ACC112 (cell line): Measurements from ENCODE around the gene PGBD5.

Experiments used
- H2AFZ ChIP-seq: fragments of 200-600 bp; sonication (generic); one replicate; pipeline ENCODE4 v1.6.0; 2017; ENCODE audit warnings: antibody characterized with exemption, low read length; ENCODE audit not compliant: unreplicated experiment
- H3K27ac ChIP-seq: fragments of 200-600 bp; sonication (generic); 2 replicates; pipeline ENCODE4 v1.5.1; 2014; ENCODE audit warnings: low read depth, mild to moderate bottlenecking, antibody characterized with exemption, low read length, moderate library complexity
- H3K27me3 ChIP-seq: fragments of 200-600 bp; sonication (generic); 2 replicates; pipeline ENCODE4 v1.6.1; 2014; ENCODE audit warnings: mild to moderate bottlenecking, antibody characterized with exemption, low read length, moderate library complexity, mixed read lengths; ENCODE audit not compliant: insufficient read depth
- H3K36me3 ChIP-seq: fragments of 200-600 bp; sonication (generic); 2 replicates; pipeline ENCODE4 v1.6.1; 2016; ENCODE audit warnings: mild to moderate bottlenecking, antibody characterized with exemption, low read length, moderate library complexity, mixed read lengths; ENCODE audit not compliant: insufficient read depth
- H3K4me1 ChIP-seq: fragments of 200-600 bp; sonication (generic); one replicate; pipeline ENCODE4 v1.6.1; 2016; ENCODE audit warnings: low read length, mixed read lengths; ENCODE audit not compliant: insufficient read depth, unreplicated experiment, control insufficient read depth
- H3K4me3 ChIP-seq: fragments of 200-600 bp; sonication (generic); 2 replicates; pipeline ENCODE4 v1.5.1; 2014; ENCODE audit warnings: mild to moderate bottlenecking, low read depth, low read length
- H3K79me2 ChIP-seq: fragments of 200-600 bp; sonication (generic); one replicate; pipeline ENCODE4 v1.6.0; 2016; ENCODE audit warnings: low read length; ENCODE audit not compliant: control insufficient read depth, unreplicated experiment, insufficient read depth

PGBD5 gene

DNA sequence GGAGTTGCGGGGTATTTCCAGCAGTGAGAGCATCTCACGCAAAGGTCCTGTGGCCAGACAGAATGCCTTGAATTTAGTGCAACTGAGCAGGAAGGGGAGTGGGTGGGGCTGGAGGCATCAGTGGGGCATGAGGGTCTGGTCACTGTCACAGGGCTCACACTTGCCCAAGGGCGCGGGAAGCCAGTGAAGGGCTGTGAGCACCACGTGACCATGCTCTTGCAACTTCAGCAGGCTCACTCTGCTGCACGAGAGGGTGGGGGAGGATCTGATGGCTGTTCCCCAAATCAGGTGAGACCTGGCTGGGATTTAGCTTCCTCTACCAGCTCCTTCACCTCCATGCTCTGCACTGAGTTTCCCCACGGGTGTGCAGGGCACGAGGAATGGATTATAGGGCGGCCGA lies 64.2 kb downstream of the PGBD5 start:
- H3K36me3 ChIP-seq = no peaks in the 10 kb centered on the region
- H3K4me1 ChIP-seq = no peaks in the 10 kb centered on the region
- H3K79me2 ChIP-seq = no peaks in the 10 kb centered on the region
- no peak overlapping the region for H2AFZ ChIP-seq
- no peaks in the 10 kb centered on the region; the same call in none of the 2 replicates for H3K27me3 ChIP-seq
- no peak overlapping the region for H3K4me3 ChIP-seq
- H3K27ac ChIP-seq = no peak overlapping the region

DNA sequence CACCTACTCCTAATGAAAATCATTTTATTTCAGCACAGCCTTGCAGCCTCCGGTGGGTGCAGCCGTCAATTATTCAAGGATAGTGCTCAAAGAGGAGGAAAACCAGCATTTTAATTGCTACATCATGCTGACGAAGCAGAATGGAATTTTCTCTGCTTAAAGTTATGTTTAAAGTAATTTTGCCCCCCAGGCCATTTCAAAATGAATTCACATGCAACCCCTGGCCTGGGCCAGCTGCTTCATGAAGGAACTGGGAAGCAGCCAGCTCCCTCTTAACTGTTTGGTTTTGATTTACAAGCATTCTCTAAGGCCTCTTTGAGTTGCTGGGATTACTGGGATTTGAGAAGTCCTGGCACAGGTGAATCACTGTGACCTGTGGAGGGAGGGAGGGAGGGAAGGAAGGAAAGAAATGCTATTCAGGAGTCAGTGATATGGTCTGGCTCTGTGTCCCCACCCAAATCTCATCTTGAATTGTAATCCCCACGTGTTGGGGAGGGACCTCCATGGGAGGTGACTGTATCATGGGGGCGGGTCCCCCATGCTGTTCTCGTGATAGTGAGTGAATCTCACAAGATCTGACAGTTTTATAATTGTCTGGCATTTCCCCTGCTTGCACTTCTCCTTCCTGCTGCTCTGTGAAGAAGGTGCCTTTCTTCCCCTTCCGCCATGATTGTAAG lies 66.0 kb downstream of the PGBD5 start:
- Histone ChIP-seq H3K4me3 (no peak overlapping the region), H3K4me1 (no peaks in the 10 kb centered on the region), H2AFZ (no peak overlapping the region), H3K27me3 (peaks cover 4% of the 10 kb centered on the region), H3K36me3 (no peaks in the 10 kb centered on the region), H3K27ac (no peak overlapping the region), H3K79me2 (no peaks in the 10 kb centered on the region)

DNA sequence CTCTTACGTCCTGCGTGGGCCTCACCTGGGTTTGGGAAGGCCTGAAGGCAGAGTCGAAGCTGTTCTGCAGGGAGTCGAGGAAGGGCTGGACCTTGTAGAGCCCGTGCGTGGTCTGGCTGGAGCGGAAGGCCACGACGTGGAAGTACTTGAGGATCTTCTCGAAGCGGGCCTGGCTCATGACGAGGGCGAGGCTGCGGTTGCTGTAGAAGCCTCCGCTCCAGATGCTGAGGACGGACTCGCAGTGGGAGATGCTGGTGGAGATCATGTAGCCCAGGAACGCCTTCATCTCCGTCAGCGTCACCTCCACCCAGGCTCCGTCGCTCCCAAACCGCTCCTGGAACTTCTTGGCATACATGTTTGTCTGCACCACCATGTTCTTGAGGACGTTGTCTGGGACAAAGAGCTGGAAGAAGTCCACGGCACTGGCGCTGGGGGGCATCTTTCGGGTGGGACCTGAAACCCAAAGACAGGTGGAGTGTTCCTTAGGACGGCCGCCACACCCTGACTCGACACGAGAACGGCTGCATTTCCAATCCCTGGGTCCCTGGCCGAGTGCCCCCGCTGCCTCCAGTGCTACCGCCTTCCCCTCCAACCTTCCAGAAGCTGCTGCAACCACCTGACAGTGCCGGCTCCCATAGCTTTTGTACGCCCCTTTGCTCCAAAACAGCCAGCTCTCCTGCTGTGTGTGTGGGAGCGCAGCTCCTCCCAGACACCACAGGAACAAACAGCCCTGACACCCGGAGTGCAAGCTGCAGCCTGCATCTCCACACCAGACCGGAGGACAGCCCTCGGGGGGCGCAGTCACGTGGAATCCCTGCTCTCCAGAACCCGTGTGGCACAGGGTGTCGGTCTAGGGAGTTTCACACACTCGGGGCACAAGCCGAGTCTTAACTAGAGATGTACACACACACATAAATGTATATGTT lies 69.0 kb downstream of the PGBD5 start:
- Histone ChIP-seq H3K27ac (no peak overlapping the region), H3K27me3 (peaks cover 7% of the 10 kb centered on the region), H3K4me1 (no peaks in the 10 kb centered on the region), H3K36me3 (no peaks in the 10 kb centered on the region), H2AFZ (no peak overlapping the region), H3K79me2 (no peaks in the 10 kb centered on the region), H3K4me3 (no peak overlapping the region)

DNA sequence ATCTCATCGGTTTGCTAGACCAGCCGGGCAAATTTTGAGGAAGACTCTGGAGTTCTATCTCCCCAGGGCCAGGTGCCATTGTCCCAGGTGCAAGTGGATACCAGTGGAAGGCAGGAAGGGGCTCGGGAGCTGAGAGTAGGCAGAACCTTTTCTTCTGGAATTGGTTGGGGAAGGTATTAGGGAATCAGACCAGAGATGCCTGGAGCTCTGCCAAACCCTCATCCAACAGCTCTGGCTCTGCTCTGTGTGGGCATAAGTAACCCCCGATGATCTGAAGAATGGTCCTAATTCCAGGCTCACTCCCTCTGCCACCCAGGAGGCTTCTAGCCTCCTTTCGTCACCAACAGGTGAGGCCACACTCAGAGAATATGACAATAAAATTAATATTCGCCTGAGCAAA lies 69.9 kb downstream of the PGBD5 start:
- Histone ChIP-seq H3K27me3 (peaks cover 8% of the 10 kb centered on the region), H3K4me3 (no peak overlapping the region), H3K79me2 (no peaks in the 10 kb centered on the region), H2AFZ (no peak overlapping the region), H3K27ac (no peak overlapping the region), H3K4me1 (no peaks in the 10 kb centered on the region), H3K36me3 (no peaks in the 10 kb centered on the region)

DNA sequence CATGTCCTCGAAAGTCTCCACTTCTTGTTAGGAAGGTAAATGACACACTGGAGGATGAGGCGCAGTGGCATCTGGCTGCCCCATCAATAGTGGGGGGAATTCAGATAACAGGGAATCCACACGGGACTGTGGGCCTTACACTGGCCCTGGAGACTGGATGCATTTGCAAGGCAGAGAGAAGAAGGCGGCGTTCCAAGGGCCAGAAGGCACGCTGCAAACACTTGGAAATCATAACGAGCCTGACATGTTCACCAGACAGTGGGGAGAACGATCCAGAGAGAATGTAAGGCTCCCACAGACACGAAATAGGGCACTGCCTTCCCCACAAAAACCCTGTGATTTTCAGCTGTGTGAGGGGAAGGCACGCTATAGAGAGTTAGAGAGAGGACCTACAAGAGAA lies 70.5 kb downstream of the PGBD5 start:
- Histone ChIP-seq H3K79me2 (no peaks in the 10 kb centered on the region), H3K4me1 (no peaks in the 10 kb centered on the region), H3K27ac (no peak overlapping the region), H3K27me3 (peaks cover 8% of the 10 kb centered on the region), H3K36me3 (no peaks in the 10 kb centered on the region), H3K4me3 (no peak overlapping the region), H2AFZ (no peak overlapping the region)

DNA sequence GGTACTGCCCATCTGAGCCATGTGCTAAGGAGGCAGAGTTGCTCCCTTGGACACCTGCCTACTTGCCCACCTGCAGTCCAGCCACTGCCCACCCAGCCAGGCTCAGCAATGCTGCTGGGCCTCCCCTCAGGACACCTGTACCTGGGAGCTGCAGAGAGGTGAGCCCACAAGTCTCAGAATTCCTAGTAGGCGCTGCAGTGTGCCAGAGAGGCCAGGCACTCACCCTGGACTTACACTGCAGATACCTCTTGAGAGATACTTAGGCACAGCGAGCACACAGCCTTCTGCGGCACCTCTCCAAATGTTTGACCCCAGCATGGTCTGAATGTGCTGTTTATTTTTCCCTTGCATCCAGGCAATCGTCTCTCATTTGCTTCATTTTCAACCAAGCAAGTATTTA lies 71.0 kb downstream of the PGBD5 start:
- Histone ChIP-seq H3K36me3 (no peaks in the 10 kb centered on the region), H3K27me3 (peaks cover 8% of the 10 kb centered on the region), H3K4me1 (no peaks in the 10 kb centered on the region), H3K4me3 (no peak overlapping the region), H3K79me2 (no peaks in the 10 kb centered on the region), H3K27ac (no peak overlapping the region), H2AFZ (no peak overlapping the region)

DNA sequence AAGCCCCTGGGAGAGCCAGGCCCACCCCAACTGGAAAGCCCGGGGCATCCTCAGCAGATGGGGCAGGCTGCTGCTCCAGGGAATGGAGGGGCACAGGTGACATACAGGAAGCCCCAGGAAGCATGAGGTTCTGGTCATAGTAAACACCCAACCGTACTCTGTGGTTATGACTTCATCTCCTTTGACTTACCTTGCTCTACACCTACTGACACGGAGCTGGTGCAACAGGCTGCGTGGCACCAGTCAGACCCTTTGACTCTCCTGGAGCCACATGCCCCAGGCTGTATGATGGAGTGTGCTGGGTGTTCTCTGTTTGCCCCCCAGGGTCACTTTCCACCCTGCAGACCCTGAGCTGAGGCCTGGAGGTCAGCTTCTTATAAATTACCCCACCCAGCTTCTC lies 72.1 kb downstream of the PGBD5 start:
- H3K27ac ChIP-seq = no peak overlapping the region
- H3K4me1 ChIP-seq = no peaks in the 10 kb centered on the region
- H3K36me3 ChIP-seq = no peaks in the 10 kb centered on the region
- peaks cover 8% of the 10 kb centered on the region for H3K27me3 ChIP-seq
- no peaks in the 10 kb centered on the region for H3K79me2 ChIP-seq
- H3K4me3 ChIP-seq = no peak overlapping the region
- H2AFZ ChIP-seq = no peak overlapping the region

DNA sequence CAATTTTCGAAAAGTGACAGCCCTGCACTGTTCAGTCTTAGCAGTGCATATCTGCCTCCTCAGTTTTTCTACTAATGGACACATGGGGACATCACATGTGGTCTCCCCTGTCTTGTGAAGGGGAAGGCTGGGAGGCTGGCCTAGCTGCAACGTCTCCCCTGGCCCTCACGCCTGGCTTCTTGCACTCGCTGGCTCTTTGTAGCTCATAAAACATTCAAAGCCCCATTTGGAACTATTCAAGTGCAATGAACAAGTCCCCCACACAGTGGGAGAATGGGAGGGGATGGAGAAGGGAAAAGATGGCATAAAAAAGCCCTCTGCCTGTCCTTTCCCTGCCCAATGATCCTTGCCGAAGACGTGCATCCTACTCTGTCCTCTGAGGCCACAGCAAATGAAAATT lies 73.6 kb downstream of the PGBD5 start:
- Histone ChIP-seq H3K4me3 (no peak overlapping the region), H3K36me3 (no peaks in the 10 kb centered on the region), H3K27ac (no peak overlapping the region), H3K79me2 (no peaks in the 10 kb centered on the region), H2AFZ (no peak overlapping the region), H3K4me1 (no peaks in the 10 kb centered on the region), H3K27me3 (peaks cover 17% of the 10 kb centered on the region)

DNA sequence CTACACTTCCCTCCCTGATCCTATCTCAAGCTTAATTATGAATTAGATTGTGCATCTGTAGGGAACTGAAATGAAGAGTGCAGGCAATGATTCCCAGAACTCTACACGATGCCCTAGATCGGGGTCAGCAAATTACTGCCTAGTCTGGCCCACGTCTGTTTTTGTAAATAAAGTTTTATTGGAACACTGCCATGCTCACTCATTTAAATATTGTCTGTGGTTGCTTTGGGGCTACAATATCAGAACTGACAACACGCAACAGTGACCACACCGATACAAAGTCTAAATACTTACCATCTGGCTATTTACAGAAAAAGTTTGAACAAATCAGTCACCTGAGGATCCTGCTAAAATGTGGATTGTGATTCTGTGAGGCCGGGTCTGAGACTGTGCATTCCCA lies 74.1 kb downstream of the PGBD5 start:
- Histone ChIP-seq H2AFZ (no peak overlapping the region), H3K36me3 (no peaks in the 10 kb centered on the region), H3K4me1 (no peaks in the 10 kb centered on the region), H3K27me3 (peaks cover 17% of the 10 kb centered on the region), H3K4me3 (no peak overlapping the region), H3K79me2 (no peaks in the 10 kb centered on the region), H3K27ac (no peak overlapping the region)

DNA sequence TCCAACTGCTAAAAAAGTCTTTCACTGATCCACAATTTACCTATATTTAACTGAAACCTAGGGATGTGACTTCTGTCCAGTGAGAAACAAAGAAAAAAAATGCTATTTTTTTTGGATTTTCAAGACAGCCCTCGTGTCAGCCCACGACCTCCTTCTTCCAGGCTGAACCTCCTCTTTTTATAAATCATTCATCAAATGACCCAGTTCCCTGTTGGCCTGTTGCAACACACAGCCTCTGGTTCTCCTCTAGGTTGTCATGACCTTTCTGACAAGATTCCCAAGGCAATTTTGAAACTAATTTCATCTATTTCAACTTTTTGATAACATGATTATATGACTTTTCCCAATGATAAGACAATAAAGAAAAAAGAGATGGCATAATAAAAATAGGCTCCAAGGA lies 74.6 kb downstream of the PGBD5 start:
- Histone ChIP-seq H3K27me3 (peaks cover 17% of the 10 kb centered on the region), H2AFZ (no peak overlapping the region), H3K36me3 (no peaks in the 10 kb centered on the region), H3K27ac (no peak overlapping the region), H3K79me2 (no peaks in the 10 kb centered on the region), H3K4me1 (no peaks in the 10 kb centered on the region), H3K4me3 (no peak overlapping the region)
